Fibroblast of lung (primary cell): ENCODE results near the gene NTRK2. TPM values are rescaled to one million over a fixed set of nuclear protein-coding genes. Genes with fewer than 3 reads are reported as not detected.

Experiments
- DNase-seq, 2 donors: peaks; one replicate each; pipeline versions ENCODE4 v3.0.0 to v3.0.0-alpha.2; 2010; ENCODE audit warnings: low read depth in 2 of 2
- H2AFZ ChIP-seq: 2 replicates; pipeline ENCODE4 v1.5.1; 2012; ENCODE audit warnings: low read length, control low read depth, inconsistent platforms
- H3K27ac ChIP-seq: 2 replicates; pipeline ENCODE4 v1.5.1; 2011; ENCODE audit warnings: low read length, control low read depth; ENCODE audit not compliant: insufficient read depth
- H3K27me3 ChIP-seq: 2 replicates; pipeline ENCODE4 v1.5.1; 2011; ENCODE audit warnings: mild to moderate bottlenecking, low read length; ENCODE audit not compliant: control insufficient read depth, insufficient read depth
- H3K36me3 ChIP-seq: 2 replicates; pipeline ENCODE4 v1.5.1; 2011; ENCODE audit warnings: low read length; ENCODE audit not compliant: control insufficient read depth, insufficient read depth
- H3K4me1 ChIP-seq: 2 replicates; pipeline ENCODE4 v1.5.1; 2011; ENCODE audit warnings: low read length; ENCODE audit not compliant: control insufficient read depth, insufficient read depth; ENCODE audit errors: extremely low read depth
- H3K4me2 ChIP-seq: 2 replicates; pipeline ENCODE4 v1.5.1; 2011; ENCODE audit warnings: low read length, control low read depth; ENCODE audit not compliant: insufficient read depth; ENCODE audit errors: extremely low read depth
- H3K4me3 ChIP-seq, 4 experiments: fragments of 200-600 bp in 1 of 4; sonication (generic) in 1 of 4; replicated peaks in 1 of 4; 2 replicates each; pipeline ENCODE4 v1.5.1; 2011 to 2016; ENCODE audit warnings: low read length in 4 of 4, low read depth in 3 of 4, mild to moderate bottlenecking in 3 of 4, control low read depth in 2 of 4, inconsistent platforms in 1 of 4, mixed read lengths in 1 of 4; ENCODE audit not compliant: insufficient read depth in 1 of 4; ENCODE audit errors: control extremely low read depth in 1 of 4
- H3K79me2 ChIP-seq: 2 replicates; pipeline ENCODE4 v1.5.1; 2012; ENCODE audit warnings: mild to moderate bottlenecking, low read length, inconsistent platforms; ENCODE audit not compliant: control insufficient read depth, insufficient read depth
- H3K9ac ChIP-seq: 2 replicates; pipeline ENCODE4 v1.5.1; 2011; ENCODE audit warnings: mild to moderate bottlenecking, low read length, control low read depth; ENCODE audit not compliant: insufficient read depth
- H3K9me3 ChIP-seq: 2 replicates; pipeline ENCODE4 v1.5.1; 2012; ENCODE audit warnings: low read depth, low read length; ENCODE audit not compliant: control insufficient read depth, insufficient read depth
- H4K20me1 ChIP-seq: 2 replicates; pipeline ENCODE4 v1.5.1; 2011; ENCODE audit warnings: low read length; ENCODE audit not compliant: control insufficient read depth, insufficient read depth; ENCODE audit errors: extremely low read depth
- CTCF ChIP-seq, 2 donors: IDR thresholded peaks in 1 of 2; conservative IDR thresholded peaks in 1 of 2; 1 replicate in 1 of 2; 2 replicates in 1 of 2; pipeline ENCODE4 v1.5.1; 2011 to 2012; ENCODE audit warnings: low read length in 2 of 2, control low read depth in 1 of 2, inconsistent platforms in 1 of 2, low read depth in 1 of 2, mild to moderate bottlenecking in 1 of 2
- EZH2 ChIP-seq: IDR thresholded peaks from 2 replicates; pipeline ENCODE4 v1.5.1; 2012; ENCODE audit warnings: low read length, control low read depth, mild to moderate bottlenecking; ENCODE audit errors: missing control alignments
- polyA plus RNA-seq, 2 donors: library from polyadenylated mRNA; depleted of rRNA in 1 of 2; stranded (reverse) in 1 of 2; unstranded in 1 of 2; fragments of >200 nt; gene quantifications; 2 replicates each; pipeline ENCODE4 v1.2.1, GENCODE V29; 2011 to 2012; ENCODE audit warnings: missing spikeins in 1 of 2
- total RNA-seq: library from RNA; depleted of rRNA; stranded (reverse); fragments of >200 nt; gene quantifications from 2 replicates; pipeline ENCODE4 v1.2.1, GENCODE V29; 2014

The NTRK2 gene
- total and polyA plus RNA-seq, 2 donors (not counting 1 experiment from before 2014, with no cell fraction given): 0.66 to 1.1 TPM

- no peak for TF ChIP-seq CTCF (conservative IDR thresholded peaks at IDR 0.05 in 1 of 2, IDR thresholded peaks at IDR 0.05 in 1 of 2; ENCODE audit: low read depth in 1 of 2, low read length in 2 of 2)
- TF ChIP-seq EZH2: no peak
- no peak overlapping the region for H3K9ac ChIP-seq
- H4K20me1 ChIP-seq: no peaks in the 10 kb centered on the region
- H3K27ac ChIP-seq: no peak overlapping the region
- no peaks in the 10 kb centered on the region for H3K9me3 ChIP-seq
- DNase-seq: no peak
- H3K4me3 ChIP-seq: no peak overlapping the region
- no peaks in the 10 kb centered on the region for H3K79me2 ChIP-seq
- no peak overlapping the region for H2AFZ ChIP-seq
- no peaks in the 10 kb centered on the region for H3K27me3 ChIP-seq
- no peaks in the 10 kb centered on the region for H3K4me1 ChIP-seq
- no peak overlapping the region for H3K4me2 ChIP-seq
- no peaks in the 10 kb centered on the region for H3K36me3 ChIP-seq
Observed at GRCh38 chr9:84999788-85000187, 330.3 kb downstream of the NTRK2 start.

GRCh38 chr9:85001925-85002324, 332.4 kb downstream of the NTRK2 start:
- no peak overlapping the region for H3K4me3 ChIP-seq
- no peaks in the 10 kb centered on the region for H3K9me3 ChIP-seq
- H3K4me2 ChIP-seq: no peak overlapping the region
- H2AFZ ChIP-seq: no peak overlapping the region
- no peak overlapping the region for H3K27ac ChIP-seq
- DNase-seq: no peak
- no peaks in the 10 kb centered on the region for H3K36me3 ChIP-seq
- no peak overlapping the region for H3K9ac ChIP-seq
- H4K20me1 ChIP-seq: no peaks in the 10 kb centered on the region
- H3K4me1 ChIP-seq: no peaks in the 10 kb centered on the region
- no peaks in the 10 kb centered on the region for H3K27me3 ChIP-seq
- TF ChIP-seq EZH2: no peak
- no peak for TF ChIP-seq CTCF (conservative IDR thresholded peaks at IDR 0.05 in 1 of 2, IDR thresholded peaks at IDR 0.05 in 1 of 2; ENCODE audit: low read depth in 1 of 2, low read length in 2 of 2)
- no peaks in the 10 kb centered on the region for H3K79me2 ChIP-seq

GRCh38 chr9:85004818-85005413, 335.4 kb downstream of the NTRK2 start:
- H3K9ac ChIP-seq: no peak overlapping the region
- no peak overlapping the region for H3K4me2 ChIP-seq
- no peaks in the 10 kb centered on the region for H3K36me3 ChIP-seq
- H2AFZ ChIP-seq: no peak overlapping the region
- H3K9me3 ChIP-seq: no peaks in the 10 kb centered on the region
- no peak for DNase-seq
- no peaks in the 10 kb centered on the region for H4K20me1 ChIP-seq
- H3K4me3 ChIP-seq: no peak overlapping the region
- no peaks in the 10 kb centered on the region for H3K27me3 ChIP-seq
- TF ChIP-seq CTCF (conservative IDR thresholded peaks at IDR 0.05 in 1 of 2, IDR thresholded peaks at IDR 0.05 in 1 of 2; ENCODE audit: low read depth in 1 of 2, low read length in 2 of 2) (no peak), EZH2 (no peak)
- no peaks in the 10 kb centered on the region for H3K4me1 ChIP-seq
- no peak overlapping the region for H3K27ac ChIP-seq
- H3K79me2 ChIP-seq: no peaks in the 10 kb centered on the region
